ENCODE results near the gene CCL19. TPM values are rescaled to one million over a fixed set of nuclear protein-coding genes. Genes with fewer than 3 reads are reported as not detected.

The CCL19 gene
- total and polyA plus RNA-seq, 2 of the 8 experiments (the other 6 are each of a cell fraction or from before 2014, with no cell fraction given): not detected

- TF ChIP-seq SRF (IDR thresholded peaks at IDR 0.05; ENCODE audit: low read depth, low read length): no peak
- no peak for TF ChIP-seq TAF1 (IDR thresholded peaks at IDR 0.05; ENCODE audit: low read depth, low read length)
Observed at GRCh38 chr9:34648673-34649072, 42.4 kb downstream of the CCL19 start (continued).
